TTC549 (cell line): ENCODE measurements around the gene CACNA1B.
"Not testable (repeated sequence)": the region's sequence is repeated elsewhere in the genome, so short reads cannot be mapped to it uniquely, and the experiment has no call there.

ENCODE experiments used
- FAIRE-seq: peaks from 2 replicates; lab custom pipeline; 2012; peaks lifted over from hg19 to GRCh38; lab: Jason Lieb, UNC

The CACNA1B gene

GRCh38 chr9:138015021-138015829 lies 137.6 kb downstream of the CACNA1B start:
- no peak for FAIRE-seq

GRCh38 chr9:138016406-138017187 lies 139.0 kb downstream of the CACNA1B start:
- no peak for FAIRE-seq

GRCh38 chr9:138017200-138017599 lies 139.6 kb downstream of the CACNA1B start:
- no peak for FAIRE-seq

- FAIRE-seq: not testable (repeated sequence)
These were observed 141.9 kb downstream of the CACNA1B start for GRCh38 chr9:138019514-138019913.

- no peak for FAIRE-seq
These were observed 142.7 kb downstream of the CACNA1B start for GRCh38 chr9:138020120-138020794.

- FAIRE-seq: no peak
These were observed 143.2 kb downstream of the CACNA1B start for GRCh38 chr9:138020795-138021182.

GRCh38 chr9:138021251-138022056 lies 143.9 kb downstream of the CACNA1B start:
- no peak for FAIRE-seq

GRCh38 chr9:138022121-138022741 lies 144.6 kb downstream of the CACNA1B start:
- no peak for FAIRE-seq

GRCh38 chr9:138022756-138023393 lies 145.3 kb downstream of the CACNA1B start:
- FAIRE-seq: no peak

- FAIRE-seq: no peak
These were observed 146.0 kb downstream of the CACNA1B start for GRCh38 chr9:138023394-138024124.

- no peak for FAIRE-seq
These were observed 146.5 kb downstream of the CACNA1B start for GRCh38 chr9:138024131-138024530.

GRCh38 chr9:138024831-138025291 lies 147.3 kb downstream of the CACNA1B start:
- no peak for FAIRE-seq

GRCh38 chr9:138025417-138025816 lies 147.8 kb downstream of the CACNA1B start:
- FAIRE-seq: no peak

- FAIRE-seq: no peak
These were observed 148.3 kb downstream of the CACNA1B start for GRCh38 chr9:138025908-138026307.

GRCh38 chr9:138028596-138028995 lies 151.0 kb downstream of the CACNA1B start:
- FAIRE-seq: no peak

- FAIRE-seq: no peak
These were observed 153.6 kb downstream of the CACNA1B start for GRCh38 chr9:138031186-138031585.

- no peak for FAIRE-seq
These were observed 156.4 kb downstream of the CACNA1B start for GRCh38 chr9:138033950-138034349.

GRCh38 chr9:138037140-138037539 lies 159.6 kb downstream of the CACNA1B start:
- FAIRE-seq: no peak

GRCh38 chr9:138038244-138038671 lies 160.7 kb downstream of the CACNA1B start:
- no peak for FAIRE-seq
